Measurements from ENCODE around the gene CDHR3.

DNA sequence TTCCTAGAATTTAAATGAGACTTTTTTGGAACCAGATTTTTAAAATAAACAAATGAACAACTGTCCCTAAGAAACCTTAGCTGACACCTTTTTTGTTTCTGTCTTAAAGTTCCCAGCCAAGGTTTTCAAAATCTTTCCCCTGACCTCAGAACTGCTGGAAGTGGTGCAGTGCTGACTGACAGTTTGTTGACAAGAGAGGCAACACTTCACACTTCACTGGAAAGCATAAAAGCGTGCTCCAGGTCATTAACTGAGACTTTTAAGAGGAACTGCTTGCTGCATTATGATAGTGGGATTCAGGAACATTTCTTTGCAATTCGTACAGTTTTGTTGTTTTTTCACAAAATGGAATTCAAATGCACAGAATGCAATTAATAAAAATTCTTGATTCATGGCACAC is 112.9 kb downstream of the CDHR3 start:
- no peak for TF ChIP-seq CTCF (IDR thresholded peaks at IDR 0.05; ENCODE audit: insufficient read depth, low read depth, low read length)
- no peak for TF ChIP-seq EZH2 (IDR thresholded peaks at IDR 0.05; ENCODE audit: insufficient read depth, low read length)
